AG04450 (cell line): ENCODE data around the gene ZBED2. TPM values are rescaled to one million over a fixed set of nuclear protein-coding genes. Genes with fewer than 3 reads are reported as not detected.
A peak's percentile ranks its signal among the peaks of the same experiment; 100 is the strongest.
"Not testable (repeated sequence)": the region's sequence is repeated elsewhere in the genome, so short reads cannot be mapped to it uniquely, and the experiment has no call there.

Source experiments
- CTCF ChIA-PET: fragments of 300-600, 350-600 bp; formaldehyde crosslinking; extraction: SDS; loops from one replicate; lab custom pipeline; 2022; ENCODE audit warnings: antibody characterized with exemption, inconsistent platforms; lab: Charles Lee
- POLR2A ChIA-PET: fragments of 350-600 bp; formaldehyde crosslinking; extraction: SDS; loops from one replicate; lab custom pipeline; 2021; ENCODE audit warnings: antibody characterized with exemption, inconsistent platforms; lab: Yijun Ruan, JAX
- DNase-seq: peaks from one replicate; pipeline ENCODE4 v3.0.0-alpha.2; 2011; ENCODE audit warnings: low read depth, low spot score
- H3K27ac ChIP-seq: one replicate; pipeline ENCODE4 v1.5.1; 2012; ENCODE audit warnings: low read depth, low read length, control low read depth
- H3K27me3 ChIP-seq: one replicate; pipeline ENCODE4 v1.6.0; 2012; ENCODE audit warnings: low read length; ENCODE audit not compliant: control insufficient read depth, insufficient read depth
- H3K4me3 ChIP-seq: 2 replicates; pipeline ENCODE4 v1.5.1; 2011; ENCODE audit warnings: mild to moderate bottlenecking, low read depth, low read length, control low read depth
- H3K9me3 ChIP-seq: 2 replicates; pipeline ENCODE4 v1.5.1; 2012; ENCODE audit warnings: low read length; ENCODE audit not compliant: control insufficient read depth, insufficient read depth
- CTCF ChIP-seq: IDR thresholded peaks from 2 replicates; pipeline ENCODE4 v1.5.1; 2011; ENCODE audit warnings: low read depth, low read length, control low read depth, inconsistent platforms
- polyA minus RNA-seq: library from RNA; depleted of rRNA, polyadenylated mRNA; stranded (reverse); fragments of >200 nt; gene quantifications from 2 replicates; pipeline ENCODE4 v1.2.3, GENCODE V29; 2011; rRNA and poly(A)+ RNA removed
- polyA plus RNA-seq: library from polyadenylated mRNA; depleted of rRNA; stranded (reverse); fragments of >200 nt; gene quantifications from 2 replicates; pipeline ENCODE4 v1.2.3, GENCODE V29; 2011; rRNA removed

Gene ZBED2
- 0.11 and 0.14 TPM in 2 replicates for polyA plus RNA-seq
- 0.13 and 0.14 TPM in 2 replicates for polyA minus RNA-seq

GRCh38 chr3:111595232-111595631 is at the start of gene ZBED2:
Gene ZBED2 (minus strand): TSS chr3:111595346. CDS start chr3:111594201, 1,145 bp downstream.
- H3K27ac ChIP-seq, result peak within 1 kb of the TSS; percentile 65
- no peak within 1 kb of the TSS for H3K4me3 ChIP-seq
- H3K9me3 ChIP-seq, result peaks cover 4% of the 10 kb centered on the region; the same call in 1 of the 2 replicates
- ChIA-PET POLR2A (interaction anchor here (0.6 kb wide), 1 partner anchor 136 kb away, joined by 3 read pairs; no protein-coding TSS in a partner anchor), CTCF (interaction anchor here (0.5 to 3.9 kb wide), 4 partner anchors 17 to 373 kb away, joined by 3 to 20 read pairs (median 9); no protein-coding TSS in a partner anchor)
- H3K27me3 ChIP-seq, result no peaks in the 10 kb centered on the region
- DNase-seq, result no peak
- TF ChIP-seq CTCF, result no peak

GRCh38 chr3:111639316-111639715 is 44.2 kb upstream of the ZBED2 start:
- TF ChIP-seq CTCF, result no peak
- H3K9me3 ChIP-seq, result no peaks in the 10 kb centered on the region
- H3K27ac ChIP-seq, result no peak overlapping the region
- no peak for DNase-seq
- no peaks in the 10 kb centered on the region for H3K27me3 ChIP-seq
- ChIA-PET CTCF (no interaction called here), POLR2A (no interaction called here)
- no peak overlapping the region for H3K4me3 ChIP-seq

GRCh38 chr3:111636366-111636885 is 41.3 kb upstream of the ZBED2 start:
- CTCF ChIA-PET, result interaction anchor here (0.5 to 1.1 kb wide), 2 partner anchors 13 to 412 kb away, joined by 3 read pairs; no protein-coding TSS in a partner anchor
- H3K27ac ChIP-seq, result no peak overlapping the region
- no peak for TF ChIP-seq CTCF
- no peak for DNase-seq
- no peak overlapping the region for H3K4me3 ChIP-seq
- no peaks in the 10 kb centered on the region for H3K9me3 ChIP-seq
- POLR2A ChIA-PET, result no interaction called here
- no peaks in the 10 kb centered on the region for H3K27me3 ChIP-seq

- H3K27me3 ChIP-seq, result no peaks in the 10 kb centered on the region
- no peak overlapping the region for H3K27ac ChIP-seq
- CTCF ChIA-PET, result no interaction called here
- H3K9me3 ChIP-seq, result no peaks in the 10 kb centered on the region
- DNase-seq, result no peak
- POLR2A ChIA-PET, result no interaction called here
- H3K4me3 ChIP-seq, result no peak overlapping the region
- no peak for TF ChIP-seq CTCF
Observed at GRCh38 chr3:111635403-111635802, 40.3 kb upstream of the ZBED2 start.

- POLR2A ChIA-PET, H3K27ac ChIP-seq: not testable (repeated sequence)
Observed at GRCh38 chr3:111630638-111631037, 35.5 kb upstream of the ZBED2 start.

GRCh38 chr3:111629018-111629417 is 33.9 kb upstream of the ZBED2 start:
- CTCF ChIA-PET, result interaction anchor here (1.0 to 1.2 kb wide), 2 partner anchors 10 to 51 kb away, joined by 3 read pairs; no protein-coding TSS in a partner anchor

More at GRCh38 chr3:111630638-111631037, 35.5 kb upstream of the ZBED2 start:
- CTCF ChIA-PET, result interaction anchor here (0.6 to 2.4 kb wide), 2 partner anchors 15 to 38 kb away, joined by 3 to 6 read pairs; no protein-coding TSS in a partner anchor
- not testable (repeated sequence) for H3K9me3 ChIP-seq, H3K27me3 ChIP-seq, DNase-seq, H3K4me3 ChIP-seq

More at GRCh38 chr3:111629018-111629417, 33.9 kb upstream of the ZBED2 start:
- H3K27ac ChIP-seq, DNase-seq, POLR2A ChIA-PET, H3K9me3 ChIP-seq, H3K4me3 ChIP-seq, H3K27me3 ChIP-seq: not testable (repeated sequence)
